Panc1 (cell line): Measurements from ENCODE around the gene TRAPPC12.

Source experiments
- CTCF ChIP-seq: fragments of 450-650 bp; IDR thresholded peaks from 2 replicates; pipeline ENCODE4 v1.5.1; 2017; ENCODE audit warnings: mild to moderate bottlenecking
- REST ChIP-seq, 2 experiments: IDR thresholded peaks; 2 replicates each; pipeline ENCODE4 v1.6.1; 2011 to 2012; ENCODE audit warnings: low read depth in 2 of 2, control low read depth in 1 of 2, low read length in 1 of 2, mild to moderate bottlenecking in 1 of 2, moderate library complexity in 1 of 2; ENCODE audit not compliant: insufficient read depth in 1 of 2

GRCh38 chr2:3430172-3430571 is 50.7 kb downstream of the TRAPPC12 start:
- no peak for TF ChIP-seq CTCF
- no peak for TF ChIP-seq REST (IDR thresholded peaks at IDR 0.05; ENCODE audit: insufficient read depth in 1 of 2, low read depth in 2 of 2, low read length in 1 of 2)
